Erythroblast (primary cell): ENCODE data around the gene MED13L.

Experiments used
- GATA1 ChIP-seq: IDR thresholded peaks from 2 replicates; pipeline ENCODE4 v1.6.1; 2011; ENCODE audit warnings: low read depth, mild to moderate bottlenecking, control low read depth, low read length, moderate library complexity
- POLR2A ChIP-seq: IDR thresholded peaks from 2 replicates; pipeline ENCODE4 v1.6.1; 2011; ENCODE audit warnings: mild to moderate bottlenecking, low read length

GRCh38 chr12:116297224-116297834, 19.8 kb upstream of the MED13L start:
- TF ChIP-seq POLR2A, result no peak
- TF ChIP-seq GATA1, result no peak
